HG03354 (cell line): ENCODE results near the gene TOP2B.

Source experiments
- ATAC-seq: cut with Tn5 transposase; IDR thresholded peaks from one replicate; pipeline ENCODE4 v1.9.1; 2021; ENCODE audit warnings: mild to moderate bottlenecking; ENCODE audit not compliant: unreplicated experiment, poor library complexity, severe bottlenecking

Gene TOP2B

GRCh38 chr3:25587094-25587493 is 77.6 kb downstream of the TOP2B start:
- ATAC-seq = no peak

DNA sequence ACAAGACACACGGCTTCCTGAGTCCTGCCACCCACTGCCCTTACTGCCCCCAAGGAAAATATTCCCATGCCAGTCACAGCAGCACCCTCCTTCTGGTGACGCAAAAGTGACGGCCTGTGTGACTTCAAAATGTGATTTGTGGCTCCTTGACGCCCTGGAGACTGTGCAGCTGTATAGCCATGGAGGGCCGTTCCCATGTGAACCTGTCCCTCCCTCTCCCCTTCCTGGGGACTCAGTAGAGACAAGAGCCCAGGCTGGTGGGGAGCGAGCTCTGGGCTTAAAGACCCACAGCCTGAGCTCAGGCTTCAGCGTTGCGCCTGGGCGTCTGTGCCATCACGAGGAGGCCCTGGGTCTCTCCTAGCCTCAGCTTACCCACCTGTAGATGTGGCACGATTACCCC is 78.2 kb downstream of the TOP2B start:
- ATAC-seq = no peak

GRCh38 chr3:25586167-25586505 is 78.6 kb downstream of the TOP2B start:
- no peak for ATAC-seq

- ATAC-seq = no peak
Measured at GRCh38 chr3:25585361-25586166, 79.1 kb downstream of the TOP2B start.

GRCh38 chr3:25584011-25584789 is 80.5 kb downstream of the TOP2B start:
- no peak for ATAC-seq

DNA sequence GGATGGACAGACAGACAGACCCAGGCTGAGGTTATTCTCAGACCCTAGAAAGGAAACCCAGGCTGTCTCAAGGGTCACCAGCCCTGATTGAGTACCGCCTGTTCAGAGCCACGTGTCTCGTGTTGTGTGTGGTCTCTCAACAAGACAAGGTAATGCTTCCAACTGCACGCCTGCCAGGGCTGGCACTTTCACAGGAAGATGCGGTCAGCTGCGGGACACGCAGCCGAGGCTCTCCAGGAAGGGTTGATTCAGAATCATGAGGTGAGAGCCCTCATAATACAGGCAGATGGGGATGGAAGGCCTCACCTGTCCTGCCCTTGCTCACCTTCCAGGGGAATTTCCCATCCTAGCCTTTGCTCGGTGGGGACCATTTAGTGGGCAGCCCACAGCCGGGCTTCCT is 81.4 kb downstream of the TOP2B start:
- ATAC-seq = no peak

GRCh38 chr3:25582242-25582641 is 82.5 kb downstream of the TOP2B start:
- ATAC-seq = no peak

DNA sequence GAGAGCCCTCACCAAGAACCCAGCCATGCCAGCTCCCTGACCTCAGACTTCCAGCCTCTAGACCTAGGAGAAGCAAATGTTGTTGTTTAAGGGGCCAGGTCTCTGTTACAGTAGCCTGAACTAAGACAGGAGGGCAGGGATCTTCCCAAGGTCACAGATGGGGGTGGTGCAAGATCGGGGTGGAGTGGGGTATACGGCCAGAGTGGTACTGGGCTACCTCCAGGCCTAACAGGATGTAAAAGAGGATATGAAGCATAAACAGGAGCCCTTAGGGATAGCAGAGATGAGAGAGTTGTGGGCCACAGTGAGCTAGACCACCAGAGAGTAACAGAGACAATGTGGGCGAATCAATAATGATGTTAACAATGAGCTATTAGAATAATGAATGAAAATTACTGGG is 82.9 kb downstream of the TOP2B start:
- no peak for ATAC-seq

GRCh38 chr3:25581335-25581734 is 83.4 kb downstream of the TOP2B start:
- no peak for ATAC-seq

DNA sequence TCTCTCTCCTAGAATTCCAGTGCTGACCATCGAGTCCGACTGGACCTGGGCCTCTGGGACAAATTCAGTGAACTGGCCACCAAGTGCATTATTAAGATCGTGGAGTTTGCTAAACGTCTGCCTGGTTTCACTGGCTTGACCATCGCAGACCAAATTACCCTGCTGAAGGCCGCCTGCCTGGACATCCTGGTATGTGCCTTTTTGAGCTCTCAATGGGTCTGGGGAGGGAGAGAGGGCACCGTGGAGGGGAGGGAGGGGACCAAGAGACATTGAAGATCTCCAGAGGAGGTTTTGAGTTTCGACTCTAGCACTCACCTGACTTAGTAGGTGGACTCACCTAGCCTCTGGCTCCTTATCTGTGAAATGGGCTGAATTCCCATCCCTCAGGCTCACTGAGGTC is 84.2 kb downstream of the TOP2B start:
- no peak for ATAC-seq

- ATAC-seq = no peak
Measured at GRCh38 chr3:25578059-25578458, 86.6 kb downstream of the TOP2B start.

GRCh38 chr3:25576831-25577454 is 87.8 kb downstream of the TOP2B start:
- ATAC-seq = no peak

GRCh38 chr3:25576146-25576545 is 88.6 kb downstream of the TOP2B start:
- no peak for ATAC-seq

GRCh38 chr3:25575001-25575400 is 89.7 kb downstream of the TOP2B start:
- no peak for ATAC-seq

- no peak for ATAC-seq
Measured at GRCh38 chr3:25574172-25574765, 90.4 kb downstream of the TOP2B start.

DNA sequence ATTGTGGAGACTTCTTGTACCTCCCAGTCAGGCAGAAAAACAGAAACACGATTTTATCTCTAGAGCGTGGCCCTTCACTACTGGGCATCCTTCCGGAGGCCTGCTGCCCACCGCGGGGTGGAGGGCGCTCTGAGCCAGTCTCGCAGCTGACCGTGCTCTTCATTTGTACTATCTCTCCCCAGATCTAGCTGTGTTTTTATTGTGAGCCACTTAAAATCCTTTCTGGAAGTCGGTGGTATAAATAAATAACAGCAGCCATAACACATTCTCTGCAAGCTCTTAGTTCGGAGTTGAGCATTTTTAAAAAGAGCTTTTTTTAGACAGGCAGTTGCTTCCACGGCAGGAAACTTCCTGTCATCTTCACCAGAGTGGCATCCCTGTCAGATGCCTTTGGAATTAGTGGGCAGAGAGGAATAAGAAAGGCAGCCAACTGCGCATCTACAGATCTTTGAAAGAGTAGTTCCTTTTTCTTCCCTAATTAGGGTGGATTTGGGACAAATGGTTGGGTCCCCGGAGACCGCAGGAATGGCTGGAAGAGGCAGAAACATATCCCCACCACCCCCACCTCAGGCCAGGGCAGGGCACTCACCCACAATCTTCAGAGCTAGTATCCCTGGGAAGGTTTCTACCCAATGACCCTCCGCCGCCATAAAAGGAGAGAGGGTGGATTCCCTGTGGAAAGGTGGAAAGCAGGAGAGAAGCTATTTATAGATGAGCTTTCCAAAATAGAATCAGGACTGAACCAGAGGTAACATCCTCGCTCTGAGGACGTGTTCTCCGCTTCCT is 91.1 kb downstream of the TOP2B start:
- no peak for ATAC-seq

DNA sequence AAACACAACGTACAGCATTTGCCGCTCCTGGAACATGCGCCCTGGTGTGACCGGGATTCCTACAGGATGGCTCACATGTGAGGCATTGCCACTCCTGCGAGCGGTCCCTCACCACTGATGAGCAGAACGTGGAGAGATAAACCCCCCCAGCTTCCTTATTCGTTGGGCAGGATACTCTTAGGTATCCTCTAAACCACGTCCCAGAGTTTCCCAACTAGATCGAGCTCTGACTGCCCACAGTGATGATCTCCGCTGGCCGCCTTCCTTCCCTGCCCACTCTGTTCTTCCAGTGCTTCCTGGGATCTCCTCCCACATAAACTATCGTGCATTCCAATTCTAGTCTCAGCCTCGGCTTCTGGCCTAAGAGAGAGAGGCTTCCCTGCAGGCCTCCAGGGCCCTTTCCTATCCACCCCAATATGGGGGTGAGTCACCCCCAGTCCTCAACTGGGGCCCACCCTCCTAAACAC is 91.8 kb downstream of the TOP2B start:
- no peak for ATAC-seq

- no peak for ATAC-seq
Measured at GRCh38 chr3:25572336-25572735, 92.4 kb downstream of the TOP2B start.

- no peak for ATAC-seq
Measured at GRCh38 chr3:25571285-25571684, 93.4 kb downstream of the TOP2B start.
